OCI-LY3 (cell line): ENCODE data around the gene PTPRT.

Source experiments
- H2AFZ ChIP-seq: fragments of 200-600, 300-600 bp; shearing (Covaris generic); 2 replicates; pipeline ENCODE4 v1.6.0; 2014; ENCODE audit warnings: antibody characterized with exemption, low read depth, low read length
- H3K27ac ChIP-seq: fragments of 200-600, 300-600 bp; sonication (generic); 2 replicates; pipeline ENCODE4 v1.5.1; 2014; ENCODE audit warnings: mild to moderate bottlenecking, low read length, moderate library complexity, mixed read lengths
- H3K27me3 ChIP-seq: fragments of 200-600, 300-600 bp; sonication (generic); 2 replicates; pipeline ENCODE4 v1.6.1; 2014; ENCODE audit warnings: low read depth, low read length, mixed read lengths
- H3K36me3 ChIP-seq: fragments of 200-600, 300-600 bp; sonication (generic); replicated peaks from 2 replicates; pipeline ENCODE3; 2014; ENCODE audit warnings: low read depth, low read length, mixed read lengths
- H3K4me1 ChIP-seq: fragments of 300-600, 200-600 bp; sonication (generic); 2 replicates; pipeline ENCODE4 v1.6.1; 2014; ENCODE audit warnings: low read length, mixed read lengths
- H3K4me2 ChIP-seq: fragments of 200-600, 300-600 bp; sonication (generic); 2 replicates; pipeline ENCODE4 v1.6.1; 2014; ENCODE audit warnings: low read length, mixed read lengths
- H3K4me3 ChIP-seq: fragments of 300-600, 200-600 bp; sonication (generic); 2 replicates; pipeline ENCODE4 v1.5.1; 2014; ENCODE audit warnings: antibody characterized with exemption, mild to moderate bottlenecking, low read length, moderate library complexity
- H3K79me2 ChIP-seq: fragments of 300-600, 200-600 bp; shearing (Covaris generic); 2 replicates; pipeline ENCODE4 v1.6.1; 2014; ENCODE audit warnings: mild to moderate bottlenecking, low read length, mixed read lengths
- H3K9ac ChIP-seq: fragments of 300-600, 200-600 bp; shearing (Covaris generic); 2 replicates; pipeline ENCODE4 v1.6.0; 2014; ENCODE audit warnings: mild to moderate bottlenecking, low read length, moderate library complexity
- H3K9me3 ChIP-seq: fragments of 200-600, 300-600 bp; shearing (Covaris generic); 2 replicates; pipeline ENCODE4 v1.6.1; 2014; ENCODE audit warnings: low read length, mixed read lengths; ENCODE audit not compliant: insufficient read depth
- H4K20me1 ChIP-seq: fragments of 200-600, 300-600 bp; sonication (generic); 2 replicates; pipeline ENCODE4 v1.6.1; 2016; ENCODE audit warnings: low read length, mixed read lengths; ENCODE audit not compliant: insufficient read depth
- CTCF ChIP-seq: fragments of 200-600, 300-600 bp; sonication (generic); IDR thresholded peaks from 2 replicates; pipeline ENCODE4 v1.5.1; 2014; ENCODE audit warnings: antibody characterized with exemption, low read length, low read depth
- EZH2phosphoT487 ChIP-seq: fragments of 200-600 bp; shearing (Covaris generic); IDR thresholded peaks from 2 replicates; pipeline ENCODE4 v1.6.1; 2018; ENCODE audit warnings: antibody characterized with exemption, mixed run types, low read depth

PTPRT gene

GRCh38 chr20:42493001-42493400, 696.7 kb downstream of the PTPRT start:
- no peak overlapping the region for H3K4me2 ChIP-seq
- H3K4me3 ChIP-seq = no peak overlapping the region
- H4K20me1 ChIP-seq = no peaks in the 10 kb centered on the region
- H3K79me2 ChIP-seq = no peaks in the 10 kb centered on the region
- H3K27ac ChIP-seq = no peak overlapping the region
- no peaks in the 10 kb centered on the region for H3K36me3 ChIP-seq
- no peak overlapping the region for H2AFZ ChIP-seq
- H3K9ac ChIP-seq = no peak overlapping the region
- no peak for TF ChIP-seq CTCF
- TF ChIP-seq EZH2phosphoT487 = no peak
- peaks cover 13% of the 10 kb centered on the region for H3K4me1 ChIP-seq
- H3K27me3 ChIP-seq = peaks cover 24% of the 10 kb centered on the region; the same call in 1 of the 2 replicates
- no peaks in the 10 kb centered on the region for H3K9me3 ChIP-seq

- no peaks in the 10 kb centered on the region for H3K9me3 ChIP-seq
- H3K27ac ChIP-seq = no peak overlapping the region
- no peak overlapping the region for H2AFZ ChIP-seq
- peaks cover 13% of the 10 kb centered on the region for H3K4me1 ChIP-seq
- peak overlapping the region; percentile 4; the same call in 1 of the 2 replicates for H3K4me2 ChIP-seq
- no peak for TF ChIP-seq CTCF
- no peak for TF ChIP-seq EZH2phosphoT487
- no peaks in the 10 kb centered on the region for H3K79me2 ChIP-seq
- H4K20me1 ChIP-seq = no peaks in the 10 kb centered on the region
- no peak overlapping the region for H3K4me3 ChIP-seq
- H3K9ac ChIP-seq = no peak overlapping the region
- no peaks in the 10 kb centered on the region for H3K36me3 ChIP-seq
- peaks cover 25% of the 10 kb centered on the region; the same call in 1 of the 2 replicates for H3K27me3 ChIP-seq
These were observed 697.4 kb downstream of the PTPRT start for GRCh38 chr20:42492290-42492689.

GRCh38 chr20:42485556-42485955, 704.1 kb downstream of the PTPRT start:
- H3K4me3 ChIP-seq = no peak overlapping the region
- H3K27me3 ChIP-seq = peaks cover 37% of the 10 kb centered on the region
- H3K36me3 ChIP-seq = no peaks in the 10 kb centered on the region
- H3K27ac ChIP-seq = no peak overlapping the region
- no peaks in the 10 kb centered on the region for H3K9me3 ChIP-seq
- no peaks in the 10 kb centered on the region for H3K79me2 ChIP-seq
- no peak overlapping the region for H3K9ac ChIP-seq
- H3K4me1 ChIP-seq = no peaks in the 10 kb centered on the region
- no peak overlapping the region for H2AFZ ChIP-seq
- no peak for TF ChIP-seq EZH2phosphoT487
- no peak for TF ChIP-seq CTCF
- no peaks in the 10 kb centered on the region for H4K20me1 ChIP-seq
- H3K4me2 ChIP-seq = no peak overlapping the region

- Histone ChIP-seq H3K36me3 (no peaks in the 10 kb centered on the region), H3K4me2 (no peak overlapping the region)
These were observed 704.8 kb downstream of the PTPRT start for GRCh38 chr20:42484790-42485375.

More at GRCh38 chr20:42484790-42485375, 704.8 kb downstream of the PTPRT start:
- TF ChIP-seq EZH2phosphoT487 (no peak), CTCF (no peak)
- Histone ChIP-seq H3K27me3 (peaks cover 37% of the 10 kb centered on the region), H3K4me1 (no peaks in the 10 kb centered on the region), H3K27ac (no peak overlapping the region), H3K79me2 (no peaks in the 10 kb centered on the region), H3K9me3 (no peaks in the 10 kb centered on the region), H3K9ac (no peak overlapping the region), H3K4me3 (no peak overlapping the region), H4K20me1 (no peaks in the 10 kb centered on the region), H2AFZ (no peak overlapping the region)
